ENCODE measurements around the gene LRP2BP. TPM values are rescaled to one million over a fixed set of nuclear protein-coding genes. Genes with fewer than 3 reads are reported as not detected.

The LRP2BP gene
- total and polyA plus RNA-seq, 2 experiments from 2014 or later: 0.28 to 1.7 TPM

GRCh38 chr4:185379326-185380295 lies 16.1 kb downstream of the LRP2BP start:
- H2AFZ ChIP-seq: no peak overlapping the region
- H3K4me3 Mint-ChIP-seq: no peak overlapping the region
- H3K4me3 ChIP-seq: no peak overlapping the region
- no peaks in the 10 kb centered on the region for H3F3A ChIP-seq (replicated peaks; ENCODE audit: low read depth)
- peaks cover 10% of the 10 kb centered on the region for H3K36me3 Mint-ChIP-seq (ENCODE audit: low read depth)
- ATAC-seq (no peak), DNase-seq (ENCODE audit: low spot score) (no peak)
- no peaks in the 10 kb centered on the region for H3K36me3 ChIP-seq (ENCODE audit: insufficient read depth)
- TF ChIP-seq STAT1 (IDR thresholded peaks at IDR 0.05; ENCODE audit: unreplicated experiment) (no peak), CTCF (conservative IDR thresholded peaks at IDR 0.05; ENCODE audit: low read depth in 2 of 2) (no peak), EZH2phosphoT487 (IDR thresholded peaks at IDR 0.05; ENCODE audit: unreplicated experiment) (no peak), ZNF331 (CRISPR knock-in tag; IDR thresholded peaks at IDR 0.05; ENCODE audit: low read depth) (no peak), ETS1 (IDR thresholded peaks at IDR 0.05) (no peak), ZNF114 (CRISPR knock-in tag; IDR thresholded peaks at IDR 0.05) (no peak), POLR2AphosphoS5 (IDR thresholded peaks at IDR 0.05; ENCODE audit: low read depth) (no peak), JUNB (IDR thresholded peaks at IDR 0.05; ENCODE audit: unreplicated experiment) (no peak), CREB1 (CRISPR knock-in tag; IDR thresholded peaks at IDR 0.05; ENCODE audit: low read depth) (no peak), ZNF462 (CRISPR knock-in tag; IDR thresholded peaks at IDR 0.05) (no peak), EZH2 (IDR thresholded peaks at IDR 0.05; ENCODE audit: low read depth, unreplicated experiment) (no peak), REST (IDR thresholded peaks at IDR 0.05; ENCODE audit: unreplicated experiment) (no peak), NANOG (IDR thresholded peaks at IDR 0.05; ENCODE audit: borderline replicate concordance) (no peak)
- H3K27ac Mint-ChIP-seq: no peak overlapping the region
- H3K4me1 Mint-ChIP-seq: 0 out of 3 replicates have a peak, but pooled peaks cover 2% of the 10 kb centered on the region
- no peaks in the 10 kb centered on the region for H3K79me2 ChIP-seq (replicated peaks; ENCODE audit: insufficient read depth)
- H3K27me3 ChIP-seq (ENCODE audit: insufficient read depth): no peaks in the 10 kb centered on the region
- H3K27ac ChIP-seq (ENCODE audit: low read depth): no peak overlapping the region
- 0 out of 2 replicates have a peak, but pooled peaks cover 3% of the 10 kb centered on the region for H3K4me1 ChIP-seq (ENCODE audit: insufficient read depth)
- no peak overlapping the region for H3K4me2 ChIP-seq
- peaks cover 9% of the 10 kb centered on the region; the same call in 2 of the 3 replicates for H3K9me3 Mint-ChIP-seq
- H3K9me2 ChIP-seq (ENCODE audit: insufficient read depth): no peaks in the 10 kb centered on the region
- no peaks in the 10 kb centered on the region for H3K27me3 Mint-ChIP-seq (ENCODE audit: insufficient read depth, low read depth, poor library complexity)
- no peaks in the 10 kb centered on the region for H4K20me1 ChIP-seq (replicated peaks; ENCODE audit: insufficient read depth)
